Hematopoietic multipotent progenitor cell treated with erythropoietin and hydrocortisone succinate and interleukin-3 and kit ligand, for 6 days (in vitro differentiated cells): ENCODE measurements around the gene ZNF629.

Experiments used
- DNase-seq: peaks from one replicate; pipeline ENCODE4 v3.0.0-alpha.2; 2015

Gene ZNF629

GRCh38 chr16:30785126-30786106, 1.6 kb downstream of the ZNF629 start:
- DNase-seq: no peak

GRCh38 chr16:30784215-30784614, 2.8 kb downstream of the ZNF629 start:
- DNase-seq: no peak

- no peak for DNase-seq
These were observed 3.5 kb downstream of the ZNF629 start for GRCh38 chr16:30783280-30784109.

- no peak for DNase-seq
These were observed 4.3 kb downstream of the ZNF629 start for GRCh38 chr16:30782486-30783279.

- no peak for DNase-seq
These were observed 6.5 kb downstream of the ZNF629 start for GRCh38 chr16:30780549-30780948.

- no peak for DNase-seq
These were observed 7.0 kb downstream of the ZNF629 start for GRCh38 chr16:30780021-30780420.

GRCh38 chr16:30779596-30779995, 7.4 kb downstream of the ZNF629 start:
- DNase-seq: no peak

GRCh38 chr16:30778549-30779244, 8.3 kb downstream of the ZNF629 start:
- DNase-seq: peak; percentile 55

GRCh38 chr16:30777591-30778297, 9.3 kb downstream of the ZNF629 start:
- DNase-seq: no peak

GRCh38 chr16:30775392-30776188, 11.4 kb downstream of the ZNF629 start:
- peak; percentile 92 for DNase-seq

GRCh38 chr16:30775131-30775391, 11.9 kb downstream of the ZNF629 start:
- no peak for DNase-seq

GRCh38 chr16:30774367-30775130, 12.5 kb downstream of the ZNF629 start:
- no peak for DNase-seq

- no peak for DNase-seq
These were observed 13.2 kb downstream of the ZNF629 start for GRCh38 chr16:30773826-30774225.

- no peak for DNase-seq
These were observed 15.3 kb downstream of the ZNF629 start for GRCh38 chr16:30771726-30772125.

GRCh38 chr16:30769379-30770089, 17.5 kb downstream of the ZNF629 start:
- DNase-seq: no peak

GRCh38 chr16:30768583-30769181, 18.3 kb downstream of the ZNF629 start:
- DNase-seq: no peak

GRCh38 chr16:30767767-30768465, 19.1 kb downstream of the ZNF629 start:
- no peak for DNase-seq

GRCh38 chr16:30766933-30767284, 20.1 kb downstream of the ZNF629 start:
- DNase-seq: no peak
